ENCODE measurements around the gene SCYGR2. TPM values are rescaled to one million over a fixed set of nuclear protein-coding genes. Genes with fewer than 3 reads are reported as not detected.

SCYGR2 gene
- total and polyA plus RNA-seq, 2 donors (not counting 1 experiment from before 2014, with no cell fraction given), result not detected

GRCh38 chr2:227634201-227634600, 35.5 kb downstream of the SCYGR2 start:
- Histone ChIP-seq H3K27ac (ENCODE audit: low read length in 2 of 2) (no peak overlapping the region), H3K9ac (ENCODE audit: low read length) (no peak overlapping the region), H3K4me3 (ENCODE audit: control extremely low read depth in 1 of 5, extremely low read depth in 1 of 5, insufficient read depth in 1 of 5, low read depth in 2 of 5, low read length in 4 of 5) (no peak overlapping the region), H3K79me2 (ENCODE audit: control insufficient read depth, insufficient read depth, low read length) (no peaks in the 10 kb centered on the region), H3K9me3 (ENCODE audit: control extremely low read depth in 1 of 3, control insufficient read depth in 2 of 3, insufficient read depth in 1 of 3, low read length in 2 of 3) (no peaks in the 10 kb centered on the region), H3K27me3 (replicated peaks in 1 of 4; ENCODE audit: control extremely low read depth in 1 of 4, control insufficient read depth in 3 of 4, insufficient read depth in 4 of 4, low read length in 3 of 4) (peaks cover 0 to 6% (median 0%) of the 10 kb centered on the region in 4 experiments), H2AFZ (ENCODE audit: insufficient read depth, low read depth, low read length, poor library complexity, severe bottlenecking) (no peak overlapping the region), H3K4me1 (ENCODE audit: control insufficient read depth in 2 of 2, insufficient read depth in 2 of 2, low read length in 2 of 2) (no peaks in the 10 kb centered on the region), H4K20me1 (ENCODE audit: control insufficient read depth, insufficient read depth, low read length, poor library complexity, severe bottlenecking) (no peaks in the 10 kb centered on the region), H3K36me3 (replicated peaks in 1 of 2; ENCODE audit: control extremely low read depth in 1 of 2, control insufficient read depth in 1 of 2, extremely low read depth in 1 of 2, insufficient read depth in 2 of 2, low read length in 1 of 2) (no peaks in the 10 kb centered on the region), H3K4me2 (replicated peaks; ENCODE audit: low read depth, low read length, poor library complexity, severe bottlenecking) (no peak overlapping the region)
- CTCF ChIA-PET, result interaction anchor here (1.5 kb wide), 1 partner anchor 24 kb away, joined by 5 read pairs; no protein-coding TSS in a partner anchor
- intact Hi-C loops (cut with micrococcal nuclease), result no loop called here
- no peaks in the 10 kb centered on the region for H3K9me3 Mint-ChIP-seq (ENCODE audit: insufficient read depth)
- DNase-seq (no peak), ATAC-seq (ENCODE audit: low read depth) (no peak)
- POLR2A ChIA-PET, result interaction anchor here (0.6 kb wide), 1 partner anchor 43 kb away, joined by 4 read pairs; no protein-coding TSS in a partner anchor
- no peak overlapping the region for H3K27ac Mint-ChIP-seq
- no peaks in the 10 kb centered on the region for H3K4me1 Mint-ChIP-seq
- 60% methylated on average over 1 of the region's 3 CpGs for WGBS (ENCODE audit: insufficient coverage)
- TF ChIP-seq, protein P1, sequence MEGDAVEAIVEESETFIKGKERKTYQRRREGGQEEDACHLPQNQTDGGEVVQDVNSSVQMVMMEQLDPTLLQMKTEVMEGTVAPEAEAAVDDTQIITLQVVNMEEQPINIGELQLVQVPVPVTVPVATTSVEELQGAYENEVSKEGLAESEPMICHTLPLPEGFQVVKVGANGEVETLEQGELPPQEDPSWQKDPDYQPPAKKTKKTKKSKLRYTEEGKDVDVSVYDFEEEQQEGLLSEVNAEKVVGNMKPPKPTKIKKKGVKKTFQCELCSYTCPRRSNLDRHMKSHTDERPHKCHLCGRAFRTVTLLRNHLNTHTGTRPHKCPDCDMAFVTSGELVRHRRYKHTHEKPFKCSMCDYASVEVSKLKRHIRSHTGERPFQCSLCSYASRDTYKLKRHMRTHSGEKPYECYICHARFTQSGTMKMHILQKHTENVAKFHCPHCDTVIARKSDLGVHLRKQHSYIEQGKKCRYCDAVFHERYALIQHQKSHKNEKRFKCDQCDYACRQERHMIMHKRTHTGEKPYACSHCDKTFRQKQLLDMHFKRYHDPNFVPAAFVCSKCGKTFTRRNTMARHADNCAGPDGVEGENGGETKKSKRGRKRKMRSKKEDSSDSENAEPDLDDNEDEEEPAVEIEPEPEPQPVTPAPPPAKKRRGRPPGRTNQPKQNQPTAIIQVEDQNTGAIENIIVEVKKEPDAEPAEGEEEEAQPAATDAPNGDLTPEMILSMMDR (IDR thresholded peaks at IDR 0.05), result no peak
- no peak for TF ChIP-seq EZH2 (IDR thresholded peaks at IDR 0.05; ENCODE audit: borderline replicate concordance, insufficient read depth, low read depth, low read length, poor library complexity, severe bottlenecking)
- H3K27me3 Mint-ChIP-seq, result peaks cover 22% of the 10 kb centered on the region
- no peak overlapping the region for H3K4me3 Mint-ChIP-seq

DNA sequence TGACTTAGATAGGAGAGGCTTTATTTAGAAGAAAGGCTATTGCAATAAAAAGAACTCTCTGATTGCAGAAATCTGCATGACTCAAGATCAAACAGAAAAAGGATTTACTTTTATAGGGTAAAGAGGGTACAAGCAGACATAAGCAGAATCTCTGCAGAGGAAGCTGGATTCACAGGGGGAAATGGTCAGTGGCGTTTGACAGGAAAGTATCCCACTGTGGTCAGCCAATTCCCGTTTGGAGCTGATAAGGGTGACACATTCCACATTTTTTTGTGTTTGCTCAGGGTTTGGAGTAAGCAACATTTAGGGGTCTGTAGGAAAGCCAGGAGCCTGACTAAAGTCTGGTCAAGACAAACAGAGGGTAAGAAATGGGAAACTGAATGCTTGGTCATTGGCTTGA, 44.0 kb downstream of the SCYGR2 start:
- ChIA-PET POLR2A (no interaction called here), CTCF (no interaction called here)
- H3K27ac Mint-ChIP-seq, result no peak overlapping the region
- no peaks in the 10 kb centered on the region for H3K9me3 ChIP-seq (ENCODE audit: control extremely low read depth in 1 of 3, control insufficient read depth in 2 of 3, insufficient read depth in 1 of 3, low read length in 2 of 3)
- no peaks in the 10 kb centered on the region for H3K4me1 Mint-ChIP-seq
- TF ChIP-seq EZH2 (IDR thresholded peaks at IDR 0.05; ENCODE audit: borderline replicate concordance, insufficient read depth, low read depth, low read length, poor library complexity, severe bottlenecking), result no peak
- TF ChIP-seq, protein P1 (IDR thresholded peaks at IDR 0.05), result no peak
- intact Hi-C loops (cut with micrococcal nuclease), result no loop called here
- no peaks in the 10 kb centered on the region for H3K9me3 Mint-ChIP-seq (ENCODE audit: insufficient read depth)
- no peak overlapping the region for H2AFZ ChIP-seq (ENCODE audit: insufficient read depth, low read depth, low read length, poor library complexity, severe bottlenecking)
- H3K27me3 ChIP-seq (replicated peaks in 1 of 4; ENCODE audit: control extremely low read depth in 1 of 4, control insufficient read depth in 3 of 4, insufficient read depth in 4 of 4, low read length in 3 of 4), result no peaks in the 10 kb centered on the region
- peaks cover 6% of the 10 kb centered on the region for H3K27me3 Mint-ChIP-seq
- H3K4me3 ChIP-seq (ENCODE audit: control extremely low read depth in 1 of 5, extremely low read depth in 1 of 5, insufficient read depth in 1 of 5, low read depth in 2 of 5, low read length in 4 of 5), result no peak overlapping the region
- no peak overlapping the region for H3K9ac ChIP-seq (ENCODE audit: low read length)
- no peak overlapping the region for H3K27ac ChIP-seq (ENCODE audit: low read length in 2 of 2)
- no peak overlapping the region for H3K4me2 ChIP-seq (replicated peaks; ENCODE audit: low read depth, low read length, poor library complexity, severe bottlenecking)
- H3K79me2 ChIP-seq (ENCODE audit: control insufficient read depth, insufficient read depth, low read length), result no peaks in the 10 kb centered on the region
- DNase-seq (no peak), ATAC-seq (ENCODE audit: low read depth) (no peak)
- no peaks in the 10 kb centered on the region for H3K4me1 ChIP-seq (ENCODE audit: control insufficient read depth in 2 of 2, insufficient read depth in 2 of 2, low read length in 2 of 2)
- H3K36me3 ChIP-seq (replicated peaks in 1 of 2; ENCODE audit: control extremely low read depth in 1 of 2, control insufficient read depth in 1 of 2, extremely low read depth in 1 of 2, insufficient read depth in 2 of 2, low read length in 1 of 2), result no peaks in the 10 kb centered on the region
- no peaks in the 10 kb centered on the region for H4K20me1 ChIP-seq (ENCODE audit: control insufficient read depth, insufficient read depth, low read length, poor library complexity, severe bottlenecking)
- H3K4me3 Mint-ChIP-seq, result no peak overlapping the region
- WGBS (ENCODE audit: insufficient coverage), result 68% methylated on average over 2 of the region's 2 CpGs

Data from B cell (primary cell).